MG63 (cell line): ENCODE data around the gene STX1B. TPM values are rescaled to one million over a fixed set of nuclear protein-coding genes. Genes with fewer than 3 reads are reported as not detected.

Experiments used
- DNase-seq: peaks from one replicate; pipeline ENCODE4 v3.0.0-alpha.2; 2020
- H3K27me3 ChIP-seq: fragments of 250-450 bp; sonication (Bioruptor Pico); 2 replicates; pipeline ENCODE4 v1.5.1; 2020; ENCODE audit warnings: mild to moderate bottlenecking, moderate library complexity
- H3K36me3 ChIP-seq: fragments of 250-450 bp; sonication (Bioruptor Pico); 2 replicates; pipeline ENCODE4 v1.5.1; 2020; ENCODE audit warnings: mild to moderate bottlenecking, moderate library complexity
- H3K4me3 ChIP-seq: fragments of 250-450 bp; sonication (Bioruptor Pico); 2 replicates; pipeline ENCODE4 v1.5.1; 2020; ENCODE audit warnings: mild to moderate bottlenecking, moderate library complexity
- H3K9me3 ChIP-seq: fragments of 250-450 bp; sonication (Bioruptor Pico); 2 replicates; pipeline ENCODE4 v1.5.1; 2020; ENCODE audit warnings: mild to moderate bottlenecking, moderate library complexity
- total RNA-seq: library from RNA; depleted of rRNA; stranded (reverse); fragments of >200 nt; shearing (Covaris generic); gene quantifications from 2 replicates; pipeline ENCODE4 v1.2.3, GENCODE V29; 2014; ENCODE audit warnings: low replicate concordance; rRNA removed

Gene STX1B
- not detected in 2 replicates for total RNA-seq

- no peak for DNase-seq
- no peaks in the 10 kb centered on the region for H3K36me3 ChIP-seq
- no peaks in the 10 kb centered on the region for H3K9me3 ChIP-seq
- H3K4me3 ChIP-seq: no peak within 1 kb of the TSS
- peaks cover 7% of the 10 kb centered on the region for H3K27me3 ChIP-seq
Observed at GRCh38 chr16:31010585-31011325, at the start of gene STX1B. Gene STX1B (minus strand): TSS chr16:31010638. CDS start chr16:31010396, 242 bp downstream.

GRCh38 chr16:31055613-31056012, 45.2 kb upstream of the STX1B start:
- no peak for DNase-seq
- H3K27me3 ChIP-seq: no peaks in the 10 kb centered on the region
- peaks cover 37% of the 10 kb centered on the region for H3K36me3 ChIP-seq
- H3K4me3 ChIP-seq: no peak overlapping the region
- H3K9me3 ChIP-seq: no peaks in the 10 kb centered on the region

- no peak overlapping the region for H3K4me3 ChIP-seq
- no peaks in the 10 kb centered on the region for H3K9me3 ChIP-seq
- DNase-seq: peak; percentile 94
- peaks cover 4% of the 10 kb centered on the region; the same call in 1 of the 2 replicates for H3K36me3 ChIP-seq
- H3K27me3 ChIP-seq: no peaks in the 10 kb centered on the region
Observed at GRCh38 chr16:31052114-31052513, 41.7 kb upstream of the STX1B start.

- Histone ChIP-seq H3K27me3 (no peaks in the 10 kb centered on the region), H3K36me3 (no peaks in the 10 kb centered on the region), H3K4me3 (no peak overlapping the region), H3K9me3 (no peaks in the 10 kb centered on the region)
- DNase-seq: peak; percentile 83
Observed at GRCh38 chr16:31050280-31051030, 40.0 kb upstream of the STX1B start.

- Histone ChIP-seq H3K4me3 (no peak overlapping the region), H3K27me3 (no peaks in the 10 kb centered on the region), H3K9me3 (no peaks in the 10 kb centered on the region), H3K36me3 (peaks cover 40% of the 10 kb centered on the region)
- no peak for DNase-seq
Observed at GRCh38 chr16:31043898-31044481, 33.6 kb upstream of the STX1B start.

- Histone ChIP-seq H3K27me3 (no peaks in the 10 kb centered on the region), H3K9me3 (no peaks in the 10 kb centered on the region)
- DNase-seq: no peak
Observed at GRCh38 chr16:31043352-31043751, 32.9 kb upstream of the STX1B start.

GRCh38 chr16:31042866-31043265, 32.4 kb upstream of the STX1B start:
- H3K36me3 ChIP-seq: peaks cover 47% of the 10 kb centered on the region
- no peak for DNase-seq

More at GRCh38 chr16:31043352-31043751, 32.9 kb upstream of the STX1B start:
- Histone ChIP-seq H3K36me3 (peaks cover 44% of the 10 kb centered on the region), H3K4me3 (no peak overlapping the region)

GRCh38 chr16:31038993-31039392, 28.6 kb upstream of the STX1B start:
- peaks cover 72% of the 10 kb centered on the region for H3K36me3 ChIP-seq
- no peaks in the 10 kb centered on the region for H3K9me3 ChIP-seq
- H3K27me3 ChIP-seq: no peaks in the 10 kb centered on the region
- DNase-seq: no peak
- H3K4me3 ChIP-seq: no peak overlapping the region

More at GRCh38 chr16:31042866-31043265, 32.4 kb upstream of the STX1B start:
- Histone ChIP-seq H3K9me3 (no peaks in the 10 kb centered on the region), H3K4me3 (no peak overlapping the region), H3K27me3 (no peaks in the 10 kb centered on the region)

GRCh38 chr16:31036691-31037090, 26.3 kb upstream of the STX1B start:
- no peak for DNase-seq
- H3K27me3 ChIP-seq: no peaks in the 10 kb centered on the region
- no peaks in the 10 kb centered on the region for H3K9me3 ChIP-seq
- no peak overlapping the region for H3K4me3 ChIP-seq
- H3K36me3 ChIP-seq: peaks cover 55% of the 10 kb centered on the region

- no peaks in the 10 kb centered on the region for H3K27me3 ChIP-seq
- peak overlapping the region; percentile 90 for H3K4me3 ChIP-seq
- no peaks in the 10 kb centered on the region for H3K9me3 ChIP-seq
- H3K36me3 ChIP-seq: peaks cover 32% of the 10 kb centered on the region
- DNase-seq: peak; percentile 89
Observed at GRCh38 chr16:31033709-31034492, 23.5 kb upstream of the STX1B start.

GRCh38 chr16:31032736-31033708, 22.6 kb upstream of the STX1B start, which contains the start of gene STX4:
Gene STX4 (plus strand): TSS chr16:31033558. CDS start chr16:31033806, 248 bp downstream.
- peak; percentile 97 for DNase-seq
- Histone ChIP-seq H3K27me3 (no peaks in the 10 kb centered on the region), H3K4me3 (peak within 1 kb of the TSS; percentile 90), H3K36me3 (peaks cover 25% of the 10 kb centered on the region), H3K9me3 (no peaks in the 10 kb centered on the region)

GRCh38 chr16:31031276-31031675, 20.8 kb upstream of the STX1B start:
- H3K9me3 ChIP-seq: no peaks in the 10 kb centered on the region
- H3K27me3 ChIP-seq: no peaks in the 10 kb centered on the region
- peaks cover 16% of the 10 kb centered on the region for H3K36me3 ChIP-seq
- no peak overlapping the region for H3K4me3 ChIP-seq
- DNase-seq: no peak

- DNase-seq: no peak
- Histone ChIP-seq H3K9me3 (no peaks in the 10 kb centered on the region), H3K36me3 (peaks cover under 1% of the 10 kb centered on the region), H3K27me3 (no peaks in the 10 kb centered on the region), H3K4me3 (no peak overlapping the region)
Observed at GRCh38 chr16:31029272-31029671, 18.8 kb upstream of the STX1B start.

GRCh38 chr16:31025339-31025738, 14.9 kb upstream of the STX1B start:
- DNase-seq: no peak
- no peaks in the 10 kb centered on the region for H3K36me3 ChIP-seq
- no peaks in the 10 kb centered on the region for H3K9me3 ChIP-seq
- no peaks in the 10 kb centered on the region for H3K27me3 ChIP-seq
- H3K4me3 ChIP-seq: no peak overlapping the region

- Histone ChIP-seq H3K36me3 (no peaks in the 10 kb centered on the region), H3K9me3 (no peaks in the 10 kb centered on the region), H3K27me3 (no peaks in the 10 kb centered on the region), H3K4me3 (no peak overlapping the region)
- no peak for DNase-seq
Observed at GRCh38 chr16:31023627-31024226, 13.3 kb upstream of the STX1B start.
